HCT116 (cell line): ENCODE results near the gene ABLIM1. TPM values are rescaled to one million over a fixed set of nuclear protein-coding genes. Genes with fewer than 3 reads are reported as not detected.

ENCODE experiments used
- ATAC-seq: fragments of 200-7000 bp; cut with Tn5 transposase; 2 replicates; pipeline ENCODE4 v1.9.1; 2020; ENCODE audit warnings: mild to moderate bottlenecking, moderate library complexity
- BruUV-seq: library from RNA; stranded (reverse); fragments of 400-500 nt; replicated peaks from 2 replicates; lab custom pipeline; 2021; lab: Mats Ljungman, UMichigan
- CTCF ChIA-PET: fragments of 300-600 bp; sonication (Branson Sonifier 250); formaldehyde crosslinking; loops from one replicate; lab custom pipeline; 2021; ENCODE audit warnings: antibody characterized with exemption; lab: Charles Lee
- POLR2A ChIA-PET: fragments of 300-600, 350-600 bp; sonication (Branson Sonifier 250); formaldehyde crosslinking; loops from one replicate; lab custom pipeline; 2021; ENCODE audit warnings: antibody characterized with exemption; lab: Charles Lee
- RAD21 ChIA-PET, 2 experiments: fragments of 300-600 bp; sonication (Branson Sonifier 250); formaldehyde crosslinking; loops; one replicate each; lab custom pipeline; 2023; ENCODE audit warnings: low total read pairs in 2 of 2; ENCODE audit not compliant: uncharacterized antibody in 2 of 2, unreplicated experiment in 2 of 2, low non-redundant PET in 1 of 2; lab: Charles Lee
- DNase-seq: peaks from one replicate; pipeline ENCODE4 v3.0.0-alpha.2; 2010; ENCODE audit warnings: low read depth, low spot score
- H2AFZ ChIP-seq: fragments of 200-600 bp; shearing (Covaris generic), sonication (generic); 2 replicates; pipeline ENCODE4 v1.6.1; 2017; ENCODE audit warnings: low read depth, mixed run types, mixed read lengths, antibody characterized with exemption, low read length; ENCODE audit not compliant: poor library complexity, severe bottlenecking
- H3K27ac ChIP-seq: 2 replicates; pipeline ENCODE4 v1.5.1; 2012; ENCODE audit warnings: low read depth, low read length
- H3K27me3 ChIP-seq: fragments of 200-600 bp; sonication (generic); 2 replicates; pipeline ENCODE4 v1.6.1; 2016; ENCODE audit warnings: mixed run types, low read length, mixed read lengths; ENCODE audit not compliant: insufficient read depth
- H3K36me3 ChIP-seq, 2 experiments: fragments of 200-500 bp in 1 of 2; fragments of 200-600 bp in 1 of 2; sonication (Bioruptor generic) in 1 of 2; sonication (generic) in 1 of 2; 2 replicates each; pipeline versions ENCODE4 v1.5.1 to v1.6.1; 2014 to 2016; ENCODE audit warnings: low read length in 2 of 2, inconsistent platforms in 1 of 2, mixed read lengths in 1 of 2, mixed run types in 1 of 2; ENCODE audit not compliant: insufficient read depth in 2 of 2, control insufficient read depth in 1 of 2
- H3K4me1 ChIP-seq, 2 experiments: fragments of 200-600 bp in 1 of 2; sonication (generic) in 1 of 2; 2 replicates each; pipeline versions ENCODE4 v1.5.1 to v1.6.1; 2012 to 2017; ENCODE audit warnings: low read length in 2 of 2, inconsistent platforms in 1 of 2, mild to moderate bottlenecking in 1 of 2, mixed read lengths in 1 of 2, mixed run types in 1 of 2, moderate library complexity in 1 of 2; ENCODE audit not compliant: insufficient read depth in 2 of 2, control insufficient read depth in 1 of 2
- H3K4me2 ChIP-seq: fragments of 200-600 bp; sonication (generic); 2 replicates; pipeline ENCODE4 v1.6.1; 2017; ENCODE audit warnings: mixed run types, low read length, mixed read lengths
- H3K4me3 ChIP-seq, 2 experiments: fragments of 200-600 bp in 1 of 2; sonication (generic) in 1 of 2; replicated peaks in 1 of 2; 2 replicates each; pipeline ENCODE4 v1.5.1; 2011 to 2016; ENCODE audit warnings: low read length in 2 of 2, control low read depth in 1 of 2, low read depth in 1 of 2, mild to moderate bottlenecking in 1 of 2, mixed read lengths in 1 of 2, mixed run types in 1 of 2
- H3K79me2 ChIP-seq: fragments of 200-600 bp; sonication (generic); 2 replicates; pipeline ENCODE4 v1.6.1; 2017; ENCODE audit warnings: mild to moderate bottlenecking, mixed run types, low read length, moderate library complexity, mixed read lengths; ENCODE audit not compliant: insufficient read depth
- H3K9ac ChIP-seq: fragments of 200-600 bp; sonication (generic); 2 replicates; pipeline ENCODE4 v1.6.1; 2016; ENCODE audit warnings: low read length, mixed read lengths
- H3K9me2 ChIP-seq: fragments of 200-600 bp; sonication (generic), shearing (Covaris generic); 2 replicates; pipeline ENCODE4 v1.6.1; 2017; ENCODE audit warnings: mixed run types, mild to moderate bottlenecking, moderate library complexity; ENCODE audit not compliant: insufficient read depth
- H3K9me3 ChIP-seq, 2 experiments: fragments of 200-500 bp in 1 of 2; fragments of 200-600 bp in 1 of 2; sonication (Bioruptor generic) in 1 of 2; sonication (generic) in 1 of 2; 2 replicates each; pipeline ENCODE4 v1.6.1; 2014 to 2017; ENCODE audit warnings: low read length in 2 of 2, mixed read lengths in 2 of 2, inconsistent platforms in 1 of 2, low read depth in 1 of 2, mild to moderate bottlenecking in 1 of 2, mixed run types in 1 of 2, moderate library complexity in 1 of 2; ENCODE audit not compliant: control insufficient read depth in 1 of 2, insufficient read depth in 1 of 2
- H4K20me1 ChIP-seq: fragments of 200-600 bp; sonication (generic), shearing (Covaris generic); 2 replicates; pipeline ENCODE4 v1.6.1; 2017; ENCODE audit warnings: mixed run types, mild to moderate bottlenecking, moderate library complexity; ENCODE audit not compliant: insufficient read depth
- CEBPB ChIP-seq: IDR thresholded peaks from 2 replicates; pipeline ENCODE4 v1.6.1; 2012; ENCODE audit warnings: low read depth
- ELF1 ChIP-seq: IDR thresholded peaks from 2 replicates; pipeline ENCODE4 v1.6.1; 2012; ENCODE audit warnings: low read depth, borderline replicate concordance
- FOSL1 ChIP-seq: IDR thresholded peaks from 2 replicates; pipeline ENCODE4 v1.6.1; 2012; ENCODE audit warnings: low read depth
- JUND ChIP-seq: IDR thresholded peaks from 2 replicates; pipeline ENCODE4 v1.6.1; 2012
- POLR2A ChIP-seq: IDR thresholded peaks from 2 replicates; pipeline ENCODE4 v1.7.0; 2011; ENCODE audit warnings: borderline replicate concordance; ENCODE audit not compliant: insufficient read depth, insufficient read length; ENCODE audit errors: extremely low read depth
- RAD21 ChIP-seq: IDR thresholded peaks from 2 replicates; pipeline ENCODE4 v1.6.1; 2012; ENCODE audit warnings: low read depth, mild to moderate bottlenecking
- SRF ChIP-seq: IDR thresholded peaks from 2 replicates; pipeline ENCODE4 v1.6.1; 2012; ENCODE audit warnings: low read depth
- TCF7L2 ChIP-seq: IDR thresholded peaks from 2 replicates; pipeline ENCODE4 v1.7.0; 2011; ENCODE audit warnings: borderline replicate concordance, inconsistent platforms; ENCODE audit not compliant: insufficient read depth, insufficient read length; ENCODE audit errors: extremely low read depth
- YY1 ChIP-seq: IDR thresholded peaks from 2 replicates; pipeline ENCODE4 v1.6.1; 2011; ENCODE audit warnings: low read length, low read depth, moderate library complexity, mild to moderate bottlenecking; ENCODE audit not compliant: insufficient replicate concordance; ENCODE audit errors: extremely low read depth
- ZFX ChIP-seq: fragments of 450-650 bp; IDR thresholded peaks from 2 replicates; pipeline ENCODE4 v1.6.1; 2017
- intact Hi-C: fragments of 100-400 bp; cut with micrococcal nuclease; formaldehyde crosslinking; loops from 2 replicates; pipeline ENCODE4 v1.10.0; 2022
- total RNA-seq: library from RNA; stranded (reverse); gene quantifications from one replicate; pipeline ENCODE4 v1.2.1, GENCODE V29; 2021; ENCODE audit not compliant: unreplicated experiment
- TF ChIP-seq, protein P1 (sequence below): IDR thresholded peaks from 2 replicates; pipeline ENCODE4 v1.6.1; 2012
- TF ChIP-seq, protein P2 (sequence below): IDR thresholded peaks from 2 replicates; pipeline ENCODE4 v1.6.1; 2012; ENCODE audit warnings: low read depth
- TF ChIP-seq, protein P3 (sequence below), 3 experiments: fragments of 200-600 bp in 1 of 3; sonication (generic) in 1 of 3; IDR thresholded peaks in 2 of 3; conservative IDR thresholded peaks in 1 of 3; 2 replicates each; pipeline ENCODE4 v1.5.1; 2012 to 2017; ENCODE audit warnings: low read depth in 2 of 3, low read length in 2 of 3, antibody characterized with exemption in 1 of 3, borderline replicate concordance in 1 of 3, control low read depth in 1 of 3, mild to moderate bottlenecking in 1 of 3, mixed read lengths in 1 of 3, mixed run types in 1 of 3, moderate library complexity in 1 of 3; ENCODE audit not compliant: insufficient read depth in 1 of 3

Gene ABLIM1
- total RNA-seq, 1 experiment from 2014 or later: 96.2 TPM

DNA sequence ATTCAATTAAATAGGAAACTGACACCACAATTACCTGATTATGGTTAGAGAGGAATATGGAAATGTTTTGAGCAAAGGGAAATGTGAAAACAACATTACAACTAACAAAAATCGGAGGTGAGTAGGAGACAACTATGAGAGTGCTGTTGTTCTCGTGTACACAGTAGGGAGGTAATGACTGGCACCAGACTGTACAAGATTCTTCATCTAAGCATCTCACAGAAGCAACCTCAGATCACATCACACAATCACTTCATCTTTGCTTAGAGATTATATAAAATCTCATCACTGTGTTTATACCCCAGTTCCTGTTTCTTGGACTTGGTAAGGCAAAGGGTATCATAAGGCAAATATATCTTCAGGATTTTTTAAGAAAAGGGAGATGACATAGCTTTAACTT is 14.9 kb downstream of the ABLIM1 start:
- no peaks in the 10 kb centered on the region for H3K9me3 ChIP-seq
- ChIA-PET CTCF (interaction anchor here (0.9 kb wide), 1 partner anchor 7 kb away, joined by 3 read pairs; no protein-coding TSS in a partner anchor), RAD21 (no interaction called here), POLR2A (no interaction called here)
- TF ChIP-seq RAD21: no peak
- TF ChIP-seq CEBPB: no peak
- TF ChIP-seq JUND: no peak
- TF ChIP-seq FOSL1: no peak
- no peak for TF ChIP-seq SRF
- TF ChIP-seq YY1: no peak
- TF ChIP-seq POLR2A: no peak
- TF ChIP-seq, protein P1, sequence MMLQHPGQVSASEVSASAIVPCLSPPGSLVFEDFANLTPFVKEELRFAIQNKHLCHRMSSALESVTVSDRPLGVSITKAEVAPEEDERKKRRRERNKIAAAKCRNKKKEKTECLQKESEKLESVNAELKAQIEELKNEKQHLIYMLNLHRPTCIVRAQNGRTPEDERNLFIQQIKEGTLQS: no peak
- TF ChIP-seq ZFX: no peak
- TF ChIP-seq, protein P2, sequence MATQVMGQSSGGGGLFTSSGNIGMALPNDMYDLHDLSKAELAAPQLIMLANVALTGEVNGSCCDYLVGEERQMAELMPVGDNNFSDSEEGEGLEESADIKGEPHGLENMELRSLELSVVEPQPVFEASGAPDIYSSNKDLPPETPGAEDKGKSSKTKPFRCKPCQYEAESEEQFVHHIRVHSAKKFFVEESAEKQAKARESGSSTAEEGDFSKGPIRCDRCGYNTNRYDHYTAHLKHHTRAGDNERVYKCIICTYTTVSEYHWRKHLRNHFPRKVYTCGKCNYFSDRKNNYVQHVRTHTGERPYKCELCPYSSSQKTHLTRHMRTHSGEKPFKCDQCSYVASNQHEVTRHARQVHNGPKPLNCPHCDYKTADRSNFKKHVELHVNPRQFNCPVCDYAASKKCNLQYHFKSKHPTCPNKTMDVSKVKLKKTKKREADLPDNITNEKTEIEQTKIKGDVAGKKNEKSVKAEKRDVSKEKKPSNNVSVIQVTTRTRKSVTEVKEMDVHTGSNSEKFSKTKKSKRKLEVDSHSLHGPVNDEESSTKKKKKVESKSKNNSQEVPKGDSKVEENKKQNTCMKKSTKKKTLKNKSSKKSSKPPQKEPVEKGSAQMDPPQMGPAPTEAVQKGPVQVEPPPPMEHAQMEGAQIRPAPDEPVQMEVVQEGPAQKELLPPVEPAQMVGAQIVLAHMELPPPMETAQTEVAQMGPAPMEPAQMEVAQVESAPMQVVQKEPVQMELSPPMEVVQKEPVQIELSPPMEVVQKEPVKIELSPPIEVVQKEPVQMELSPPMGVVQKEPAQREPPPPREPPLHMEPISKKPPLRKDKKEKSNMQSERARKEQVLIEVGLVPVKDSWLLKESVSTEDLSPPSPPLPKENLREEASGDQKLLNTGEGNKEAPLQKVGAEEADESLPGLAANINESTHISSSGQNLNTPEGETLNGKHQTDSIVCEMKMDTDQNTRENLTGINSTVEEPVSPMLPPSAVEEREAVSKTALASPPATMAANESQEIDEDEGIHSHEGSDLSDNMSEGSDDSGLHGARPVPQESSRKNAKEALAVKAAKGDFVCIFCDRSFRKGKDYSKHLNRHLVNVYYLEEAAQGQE: no peak
- no peak for TF ChIP-seq ELF1
- TF ChIP-seq, protein P3, sequence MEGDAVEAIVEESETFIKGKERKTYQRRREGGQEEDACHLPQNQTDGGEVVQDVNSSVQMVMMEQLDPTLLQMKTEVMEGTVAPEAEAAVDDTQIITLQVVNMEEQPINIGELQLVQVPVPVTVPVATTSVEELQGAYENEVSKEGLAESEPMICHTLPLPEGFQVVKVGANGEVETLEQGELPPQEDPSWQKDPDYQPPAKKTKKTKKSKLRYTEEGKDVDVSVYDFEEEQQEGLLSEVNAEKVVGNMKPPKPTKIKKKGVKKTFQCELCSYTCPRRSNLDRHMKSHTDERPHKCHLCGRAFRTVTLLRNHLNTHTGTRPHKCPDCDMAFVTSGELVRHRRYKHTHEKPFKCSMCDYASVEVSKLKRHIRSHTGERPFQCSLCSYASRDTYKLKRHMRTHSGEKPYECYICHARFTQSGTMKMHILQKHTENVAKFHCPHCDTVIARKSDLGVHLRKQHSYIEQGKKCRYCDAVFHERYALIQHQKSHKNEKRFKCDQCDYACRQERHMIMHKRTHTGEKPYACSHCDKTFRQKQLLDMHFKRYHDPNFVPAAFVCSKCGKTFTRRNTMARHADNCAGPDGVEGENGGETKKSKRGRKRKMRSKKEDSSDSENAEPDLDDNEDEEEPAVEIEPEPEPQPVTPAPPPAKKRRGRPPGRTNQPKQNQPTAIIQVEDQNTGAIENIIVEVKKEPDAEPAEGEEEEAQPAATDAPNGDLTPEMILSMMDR (IDR thresholded peaks at IDR 0.05 in 2 of 3, conservative IDR thresholded peaks at IDR 0.05 in 1 of 3; ENCODE audit: borderline replicate concordance in 1 of 3, insufficient read depth in 1 of 3, low read depth in 2 of 3, low read length in 2 of 3): no peak
- TF ChIP-seq TCF7L2: no peak
- no peaks in the 10 kb centered on the region for H3K9me2 ChIP-seq
- ATAC-seq (no peak), DNase-seq (no peak)
- H3K4me3 ChIP-seq: no peak overlapping the region
- no peak overlapping the region for H2AFZ ChIP-seq
- H3K9ac ChIP-seq: no peak overlapping the region
- H3K4me2 ChIP-seq: no peak overlapping the region
- intact Hi-C loops: no loop called here
- no peaks in the 10 kb centered on the region for H3K36me3 ChIP-seq
- H4K20me1 ChIP-seq: no peaks in the 10 kb centered on the region
- no TSS peak for BruUV-seq
- no peaks in the 10 kb centered on the region for H3K27me3 ChIP-seq
- H3K4me1 ChIP-seq: peaks cover 2 to 5% of the 10 kb centered on the region in 2 experiments; a peak in 3 of 4 replicates
- H3K27ac ChIP-seq: no peak overlapping the region
- no peaks in the 10 kb centered on the region for H3K79me2 ChIP-seq
